ENCODE data around the gene RHBDL1.

RHBDL1 gene

GRCh38 chr16:721765-722540, 46.5 kb downstream of the RHBDL1 start:
- no peak for DNase-seq

GRCh38 chr16:722835-723633, 47.6 kb downstream of the RHBDL1 start:
- DNase-seq: no peak

GRCh38 chr16:723695-724094, 48.2 kb downstream of the RHBDL1 start:
- no peak for DNase-seq

GRCh38 chr16:724188-725040, 48.9 kb downstream of the RHBDL1 start:
- DNase-seq: no peak

GRCh38 chr16:725041-725376, 49.5 kb downstream of the RHBDL1 start:
- DNase-seq: no peak

- DNase-seq: no peak
These were observed 50.2 kb downstream of the RHBDL1 start for GRCh38 chr16:725463-726187.

- DNase-seq: no peak
These were observed 50.6 kb downstream of the RHBDL1 start for GRCh38 chr16:726188-726437.

GRCh38 chr16:726438-727290, 51.2 kb downstream of the RHBDL1 start, which contains the start of the genes CCDC78 and HAGHL:
Gene CCDC78, minus strand, starts transcription at chr16:726443. Its CDS starts 76 bp downstream, at chr16:726367.
Gene HAGHL, plus strand, starts transcription at chr16:727106. Its CDS starts 404 bp downstream, at chr16:727510.
- DNase-seq: peak; percentile 55

- no peak for DNase-seq
These were observed 52.0 kb downstream of the RHBDL1 start for GRCh38 chr16:727291-727977.

Data from T1000 (cell line).